ENCODE results near the gene TNFRSF12A. TPM values are rescaled to one million over a fixed set of nuclear protein-coding genes. Genes with fewer than 3 reads are reported as not detected.
A peak's percentile ranks its signal among the peaks of the same experiment; 100 is the strongest.

TNFRSF12A gene
- total and polyA plus RNA-seq, 9 of the 15 experiments (the other 6 are each of a cell fraction or from before 2014, with no cell fraction given), result 0.41 to 61.8 (median 26.5) TPM

GRCh38 chr16:3004781-3005284 lies 15.3 kb upstream of the TNFRSF12A start (continued):
- TF ChIP-seq ZBTB40 (IDR thresholded peaks at IDR 0.05), result 0 out of 2 replicates have a peak, but pooled peaks have one; percentile 14
- TF ChIP-seq ZBTB40 (CRISPR knock-in tag; IDR thresholded peaks at IDR 0.05), result no peak
- TF ChIP-seq HDAC1 (IDR thresholded peaks at IDR 0.05), result peak in 1 of 2 experiments; percentile 67; a peak in 2 of 4 replicates
- TF ChIP-seq BHLHE40 (IDR thresholded peaks at IDR 0.05; ENCODE audit: low read length), result peak; percentile 61
- TF ChIP-seq PKNOX1 (IDR thresholded peaks at IDR 0.05), result 0 out of 2 replicates have a peak, but pooled peaks have one; percentile 8
- peak; percentile 58; the same call in 1 of the 2 replicates for TF ChIP-seq MTA3 (IDR thresholded peaks at IDR 0.05; ENCODE audit: borderline replicate concordance)
- peak; percentile 31; the same call in 1 of the 2 replicates for TF ChIP-seq ARID1B (IDR thresholded peaks at IDR 0.05)
- no peak for TF ChIP-seq LCOR (CRISPR knock-in tag; IDR thresholded peaks at IDR 0.05)
- no peak for TF ChIP-seq BRCA1 (IDR thresholded peaks at IDR 0.05)
- TF ChIP-seq BRCA1 (CRISPR knock-in tag; IDR thresholded peaks at IDR 0.05), result no peak
- peak; percentile 24 for TF ChIP-seq E2F8 (IDR thresholded peaks at IDR 0.05; ENCODE audit: low read depth, partially characterized antibody)
- TF ChIP-seq VEZF1 (CRISPR knock-in tag; IDR thresholded peaks at IDR 0.05), result peak; percentile 80
- TF ChIP-seq SNIP1 (IDR thresholded peaks at IDR 0.05; ENCODE audit: low read depth), result peak; percentile 69; the same call in 1 of the 2 replicates
- 0 out of 2 replicates have a peak, but pooled peaks have one; percentile 29 for TF ChIP-seq ATF7 (IDR thresholded peaks at IDR 0.05)
- peak; percentile 75 for TF ChIP-seq DPF2 (IDR thresholded peaks at IDR 0.05)

All from K562 (cell line).